HG02678 (cell line): ENCODE results near the gene OR52N4.
"Not testable (repeated sequence)": the region's sequence is repeated elsewhere in the genome, so short reads cannot be mapped to it uniquely, and the experiment has no call there.

Experiments
- ATAC-seq: cut with Tn5 transposase; IDR thresholded peaks from one replicate; pipeline ENCODE4 v1.9.1; 2021; ENCODE audit warnings: mild to moderate bottlenecking, moderate library complexity; ENCODE audit not compliant: unreplicated experiment

Gene OR52N4

DNA sequence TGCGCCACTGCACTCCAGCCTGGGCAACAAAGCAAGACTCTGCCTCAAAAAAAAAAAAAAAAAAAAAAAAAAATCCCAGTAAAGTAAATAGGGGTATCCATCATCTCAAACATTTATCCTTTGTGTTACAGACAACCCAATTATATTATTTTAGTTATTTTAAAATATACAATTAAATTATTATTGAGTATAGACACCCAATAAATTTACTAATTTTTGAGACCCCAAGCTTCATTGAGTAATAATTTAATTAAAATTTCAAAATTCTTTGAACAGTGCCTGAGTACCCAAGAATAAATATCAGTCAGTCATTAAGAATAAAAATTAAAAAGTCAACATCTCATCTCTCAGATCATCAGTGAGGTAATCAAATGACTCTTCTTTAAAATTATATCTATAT lies at the start of gene OR52N4:
Gene OR52N4 (plus strand): TSS at position 301 of the 400 bp plus-strand sequence. CDS start 498 bp downstream, outside the sequence.
- ATAC-seq, result no peak

- ATAC-seq, result no peak
These were observed 48.4 kb upstream of the OR52N4 start for GRCh38 chr11:5705688-5706087.

GRCh38 chr11:5712507-5712906 lies 41.5 kb upstream of the OR52N4 start:
- ATAC-seq, result no peak

- no peak for ATAC-seq
These were observed 40.3 kb upstream of the OR52N4 start for GRCh38 chr11:5713695-5714094.

DNA sequence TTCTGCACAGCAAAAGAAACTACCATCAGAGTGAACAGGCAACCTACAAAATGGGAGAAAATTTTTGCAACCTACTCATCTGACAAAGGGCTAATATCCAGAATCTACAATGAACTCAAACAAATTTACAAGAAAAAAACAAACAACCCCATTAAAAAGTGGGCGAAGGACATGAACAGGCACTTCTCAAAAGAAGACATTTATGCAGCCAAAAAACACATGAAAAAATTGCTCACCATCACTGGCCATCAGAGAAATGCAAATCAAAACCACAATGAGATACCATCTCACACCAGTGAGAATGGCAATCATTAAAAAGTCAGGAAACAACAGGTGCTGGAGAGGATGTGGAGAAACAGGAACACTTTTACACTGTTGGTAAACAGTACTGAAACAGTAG lies 37.5 kb upstream of the OR52N4 start:
- not testable (repeated sequence) for ATAC-seq

- ATAC-seq, result no peak
These were observed 34.1 kb upstream of the OR52N4 start for GRCh38 chr11:5719703-5720495.

GRCh38 chr11:5722622-5723021 lies 31.4 kb upstream of the OR52N4 start:
- ATAC-seq, result no peak

DNA sequence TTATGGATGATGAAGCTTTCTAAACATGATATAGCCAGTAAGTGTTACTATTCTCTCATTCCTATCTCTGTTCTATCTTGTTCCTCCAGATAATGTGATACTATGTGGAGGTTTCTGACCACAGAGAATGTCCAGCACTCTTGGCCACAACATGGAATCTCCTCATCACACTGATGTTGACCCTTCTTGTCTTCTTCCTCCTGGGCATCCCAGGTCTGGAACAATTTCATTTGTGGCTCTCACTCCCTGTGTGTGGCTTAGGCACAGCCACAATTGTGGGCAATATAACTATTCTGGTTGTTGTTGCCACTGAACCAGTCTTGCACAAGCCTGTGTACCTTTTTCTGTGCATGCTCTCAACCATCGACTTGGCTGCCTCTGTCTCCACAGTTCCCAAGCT lies 27.7 kb upstream of the OR52N4 start:
- no peak for ATAC-seq

DNA sequence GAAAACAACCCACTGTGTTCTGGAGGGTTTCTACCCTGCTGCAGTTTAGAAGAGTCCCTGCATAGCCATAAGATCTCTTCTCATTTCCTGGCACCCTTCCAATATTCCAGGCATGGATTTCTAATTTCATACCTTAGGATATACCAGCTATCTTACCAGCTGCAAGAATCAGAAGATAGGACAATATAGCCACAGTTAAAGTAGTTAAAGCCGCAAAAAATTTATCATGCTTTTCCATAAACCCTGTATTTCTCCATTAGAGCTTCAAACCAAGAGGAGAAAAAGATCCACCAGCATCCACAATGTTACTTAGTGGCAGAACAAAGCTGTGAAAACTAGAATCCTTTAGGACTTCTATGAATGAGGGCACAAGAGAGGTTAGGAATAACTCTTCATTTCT lies 26.4 kb upstream of the OR52N4 start:
- no peak for ATAC-seq

GRCh38 chr11:5736396-5736795 lies 17.6 kb upstream of the OR52N4 start, which contains the start of gene OR56B1:
Gene OR56B1 (plus strand): TSS chr11:5736448. CDS start chr11:5736517, 69 bp downstream.
- no peak for ATAC-seq

DNA sequence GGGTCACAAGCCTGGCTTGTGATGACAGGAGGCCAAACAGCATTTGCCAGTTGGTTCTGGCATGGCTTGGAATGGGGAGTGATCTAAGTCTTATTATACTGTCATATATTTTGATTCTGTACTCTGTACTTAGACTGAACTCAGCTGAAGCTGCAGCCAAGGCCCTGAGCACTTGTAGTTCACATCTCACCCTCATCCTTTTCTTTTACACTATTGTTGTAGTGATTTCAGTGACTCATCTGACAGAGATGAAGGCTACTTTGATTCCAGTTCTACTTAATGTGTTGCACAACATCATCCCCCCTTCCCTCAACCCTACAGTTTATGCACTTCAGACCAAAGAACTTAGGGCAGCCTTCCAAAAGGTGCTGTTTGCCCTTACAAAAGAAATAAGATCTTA lies 17.0 kb upstream of the OR52N4 start:
- ATAC-seq, result no peak

GRCh38 chr11:5737670-5738392 lies 16.2 kb upstream of the OR52N4 start:
- ATAC-seq, result no peak

GRCh38 chr11:5738431-5738830 lies 15.6 kb upstream of the OR52N4 start:
- ATAC-seq, result no peak

DNA sequence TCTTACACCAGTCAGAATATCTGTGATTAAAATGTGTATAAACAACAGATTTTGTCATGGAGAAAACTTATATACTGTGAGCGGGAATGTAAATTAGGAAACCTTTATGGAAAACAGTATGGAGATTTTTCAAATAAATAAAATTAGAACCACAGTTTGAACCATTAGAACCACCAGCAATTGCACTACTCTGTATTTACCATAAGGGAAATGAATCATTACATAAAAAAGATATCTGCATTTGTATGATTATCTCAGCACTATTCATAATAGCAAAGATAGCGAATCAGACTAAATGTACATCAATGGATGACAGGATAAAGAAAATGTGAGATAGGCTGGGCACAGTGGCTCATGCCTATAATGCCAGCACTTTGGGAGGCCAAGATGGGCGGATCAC lies 7.4 kb upstream of the OR52N4 start:
- ATAC-seq, result no peak

GRCh38 chr11:5749836-5750235 lies 4.2 kb upstream of the OR52N4 start:
- ATAC-seq, result no peak

DNA sequence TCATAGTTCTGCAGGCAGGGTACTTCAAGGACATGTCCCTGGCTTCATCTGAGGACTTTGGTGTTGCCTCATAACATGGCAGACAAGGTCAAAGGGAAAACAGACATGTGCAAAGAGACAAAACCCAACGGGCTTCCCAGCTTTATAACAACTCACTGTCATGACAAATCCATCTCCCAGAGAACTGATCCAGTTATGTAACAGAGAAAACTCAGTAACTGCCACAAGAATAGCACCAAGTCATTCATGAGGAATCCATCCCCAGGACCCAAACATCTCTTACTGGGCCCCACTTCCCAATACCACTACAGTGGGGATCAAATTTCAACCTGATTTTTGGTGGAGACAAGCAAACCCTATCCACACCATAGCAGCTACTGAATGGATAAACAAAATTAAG lies 13.0 kb downstream of the OR52N4 start:
- ATAC-seq, result no peak

DNA sequence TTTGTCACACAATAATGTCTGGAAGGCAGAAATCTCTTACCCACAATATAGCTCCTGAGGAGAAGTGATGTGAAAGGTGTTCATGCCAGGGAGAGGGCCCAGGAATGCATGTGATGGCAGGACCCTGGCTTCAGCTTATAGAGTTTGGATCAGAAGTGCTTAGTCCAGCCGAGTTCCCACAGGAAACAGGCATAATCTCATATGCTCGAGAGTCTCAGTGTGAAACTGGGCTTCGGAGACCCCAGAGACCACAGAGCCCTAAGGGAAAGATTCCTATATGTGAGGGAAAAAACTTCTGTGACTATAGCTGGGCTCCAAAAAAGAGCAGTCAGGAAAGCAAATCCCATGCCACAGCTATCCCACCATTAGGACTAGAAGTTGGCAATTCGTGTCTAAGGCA lies 29.2 kb downstream of the OR52N4 start, which contains the start of gene OR52N5:
Gene OR52N5 (minus strand): TSS at position 101 of the 400 bp plus-strand sequence. CDS start 4,721 bp downstream, outside the sequence.
- ATAC-seq, result no peak

DNA sequence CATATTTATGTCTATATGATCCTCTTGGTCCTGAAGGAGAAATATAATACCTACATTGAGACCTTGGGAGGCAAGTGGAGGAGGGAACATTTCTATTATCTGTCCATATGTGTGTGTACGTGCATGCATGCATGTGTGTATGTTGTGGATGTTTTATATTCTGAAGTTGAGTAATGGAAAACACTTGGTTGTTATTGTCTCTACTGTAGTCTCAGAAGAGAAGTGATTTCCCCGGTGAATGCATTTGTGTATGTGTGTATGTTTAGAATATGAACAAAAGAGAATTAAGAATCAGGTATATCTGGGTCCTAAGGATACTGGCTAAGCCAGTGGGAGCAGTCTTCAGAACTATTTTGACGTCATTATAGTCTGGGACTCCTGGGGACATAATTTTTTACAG lies 37.1 kb downstream of the OR52N4 start, which contains the start of gene OR52N1:
Gene OR52N1 (minus strand): TSS at position 101 of the 400 bp plus-strand sequence. CDS start 2,449 bp downstream, outside the sequence.
- ATAC-seq, result no peak

DNA sequence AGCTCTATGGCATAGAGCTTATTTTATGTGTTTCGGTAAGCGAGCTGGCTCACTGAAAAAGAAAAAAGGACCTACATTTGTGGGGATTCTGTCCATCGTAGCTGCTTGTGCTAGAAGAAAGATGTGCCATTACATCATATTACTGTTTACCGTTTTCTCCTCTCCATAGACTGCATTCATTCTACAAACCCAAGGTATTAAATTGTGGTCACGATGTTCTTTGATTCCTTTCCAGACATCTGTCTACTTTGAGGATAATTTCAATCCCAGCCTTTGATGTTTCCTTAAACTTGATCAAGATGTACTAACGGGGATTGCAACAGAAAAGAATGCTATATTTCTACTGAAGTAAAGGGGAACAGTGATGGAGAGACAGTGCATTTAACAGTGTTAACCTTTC lies 42.5 kb downstream of the OR52N4 start:
- no peak for ATAC-seq

- ATAC-seq, result no peak
These were observed 49.9 kb downstream of the OR52N4 start for GRCh38 chr11:5803982-5804381.
